Right atrium auricular region (tissue), 2 donors: ENCODE data around the gene ABHD14A. TPM values are rescaled to one million over a fixed set of nuclear protein-coding genes. Genes with fewer than 3 reads are reported as not detected.

Experiments used
- DNase-seq: peaks from one replicate; pipeline ENCODE4 v3.0.0-alpha.2; 2019; ENCODE audit warnings: low spot score
- H3K27ac ChIP-seq, 2 donors: fragments of 200-600 bp; sonication (generic); 1 replicate in 1 of 2; 2 replicates in 1 of 2; pipeline ENCODE4 v1.5.1; 2016 to 2019
- H3K27me3 ChIP-seq, 2 donors: fragments of 200-600 bp; sonication (generic); one replicate each; pipeline versions ENCODE4 v1.5.1 to v1.6.0; 2017 to 2019
- H3K36me3 ChIP-seq: fragments of 200-600 bp; sonication (generic); one replicate; pipeline ENCODE4 v1.5.1; 2016
- H3K4me1 ChIP-seq, 2 donors: fragments of 200-600 bp; sonication (generic); one replicate each; pipeline versions ENCODE4 v1.5.1 to v1.6.0; 2017 to 2019
- H3K4me3 ChIP-seq, 2 donors: fragments of 200-600 bp; sonication (generic); 1 replicate in 1 of 2; 2 replicates in 1 of 2; pipeline ENCODE4 v1.5.1; 2017 to 2019; ENCODE audit warnings: mild to moderate bottlenecking in 1 of 2, moderate library complexity in 1 of 2
- H3K9me3 ChIP-seq, 2 donors: fragments of 200-600 bp; sonication (generic); one replicate each; pipeline ENCODE4 v1.5.1; 2019
- total RNA-seq, 2 donors: library from RNA; depleted of rRNA; stranded (reverse); fragments of >200 nt; gene quantifications; one replicate each; pipeline ENCODE4 v1.1.0, GENCODE V29; 2016
- TF ChIP-seq, protein P1 (sequence below), 2 donors: fragments of 200-600 bp; sonication (generic); IDR thresholded peaks; one replicate each; pipeline ENCODE4 v1.5.1; 2019; ENCODE audit warnings: antibody characterized with exemption in 2 of 2

The ABHD14A gene
- total RNA-seq, 2 donors from 2014 or later = 21.0 to 31.3 TPM

DNA sequence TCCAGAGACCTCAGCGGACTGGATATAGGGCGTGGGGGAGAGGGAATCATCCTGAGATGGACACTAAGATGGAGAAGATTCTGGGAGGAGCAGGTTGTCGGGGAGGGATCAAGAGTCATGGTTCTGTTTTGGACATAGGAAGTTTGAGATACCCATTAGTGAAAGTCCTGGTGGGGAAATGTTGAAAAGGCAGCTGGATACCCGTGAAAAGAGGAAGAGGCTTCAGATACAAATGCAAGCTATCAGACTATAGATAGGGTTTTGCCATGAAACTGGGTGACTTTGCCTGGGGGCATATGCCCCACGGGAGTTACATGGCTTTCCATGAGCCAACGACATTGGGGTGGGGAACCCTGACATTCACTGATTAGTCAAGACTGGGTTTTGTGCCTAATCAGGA, 20.8 kb upstream of the ABHD14A start:
- Histone ChIP-seq H3K9me3 (no peaks in the 10 kb centered on the region), H3K4me1 (peaks cover 0 to 19% of the 10 kb centered on the region in 2 donors), H3K27ac (no peak overlapping the region), H3K27me3 (no peaks in the 10 kb centered on the region), H3K36me3 (peaks cover 21% of the 10 kb centered on the region), H3K4me3 (no peak overlapping the region)
- TF ChIP-seq, protein P1, sequence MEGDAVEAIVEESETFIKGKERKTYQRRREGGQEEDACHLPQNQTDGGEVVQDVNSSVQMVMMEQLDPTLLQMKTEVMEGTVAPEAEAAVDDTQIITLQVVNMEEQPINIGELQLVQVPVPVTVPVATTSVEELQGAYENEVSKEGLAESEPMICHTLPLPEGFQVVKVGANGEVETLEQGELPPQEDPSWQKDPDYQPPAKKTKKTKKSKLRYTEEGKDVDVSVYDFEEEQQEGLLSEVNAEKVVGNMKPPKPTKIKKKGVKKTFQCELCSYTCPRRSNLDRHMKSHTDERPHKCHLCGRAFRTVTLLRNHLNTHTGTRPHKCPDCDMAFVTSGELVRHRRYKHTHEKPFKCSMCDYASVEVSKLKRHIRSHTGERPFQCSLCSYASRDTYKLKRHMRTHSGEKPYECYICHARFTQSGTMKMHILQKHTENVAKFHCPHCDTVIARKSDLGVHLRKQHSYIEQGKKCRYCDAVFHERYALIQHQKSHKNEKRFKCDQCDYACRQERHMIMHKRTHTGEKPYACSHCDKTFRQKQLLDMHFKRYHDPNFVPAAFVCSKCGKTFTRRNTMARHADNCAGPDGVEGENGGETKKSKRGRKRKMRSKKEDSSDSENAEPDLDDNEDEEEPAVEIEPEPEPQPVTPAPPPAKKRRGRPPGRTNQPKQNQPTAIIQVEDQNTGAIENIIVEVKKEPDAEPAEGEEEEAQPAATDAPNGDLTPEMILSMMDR (IDR thresholded peaks at IDR 0.05) = no peak
- no peak for DNase-seq

DNA sequence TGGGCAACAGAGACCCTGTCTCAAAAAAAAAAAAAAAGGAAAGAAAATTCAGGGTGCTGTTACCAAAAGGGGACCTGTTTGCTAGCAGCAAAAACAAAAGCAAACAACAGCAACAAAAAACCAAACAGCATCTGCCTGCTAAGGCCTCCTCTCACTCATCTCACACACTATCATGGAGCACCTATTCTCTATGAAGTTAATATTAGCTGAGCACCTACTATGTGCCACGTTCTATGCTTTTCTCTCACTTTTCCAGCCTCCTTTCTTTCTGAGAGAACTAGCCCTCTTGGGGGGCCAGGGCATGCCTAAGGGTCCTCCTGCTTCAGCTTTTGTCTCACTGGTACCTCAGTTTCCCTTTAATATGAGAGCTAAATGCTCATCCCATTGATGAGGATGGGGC, 20.2 kb upstream of the ABHD14A start:
- Histone ChIP-seq H3K27me3 (no peaks in the 10 kb centered on the region), H3K4me3 (no peak overlapping the region), H3K36me3 (peaks cover 27% of the 10 kb centered on the region), H3K4me1 (peaks cover 0 to 19% of the 10 kb centered on the region in 2 donors), H3K9me3 (no peaks in the 10 kb centered on the region), H3K27ac (no peak overlapping the region)
- no peak for DNase-seq
- TF ChIP-seq, protein P1 (IDR thresholded peaks at IDR 0.05) = no peak

DNA sequence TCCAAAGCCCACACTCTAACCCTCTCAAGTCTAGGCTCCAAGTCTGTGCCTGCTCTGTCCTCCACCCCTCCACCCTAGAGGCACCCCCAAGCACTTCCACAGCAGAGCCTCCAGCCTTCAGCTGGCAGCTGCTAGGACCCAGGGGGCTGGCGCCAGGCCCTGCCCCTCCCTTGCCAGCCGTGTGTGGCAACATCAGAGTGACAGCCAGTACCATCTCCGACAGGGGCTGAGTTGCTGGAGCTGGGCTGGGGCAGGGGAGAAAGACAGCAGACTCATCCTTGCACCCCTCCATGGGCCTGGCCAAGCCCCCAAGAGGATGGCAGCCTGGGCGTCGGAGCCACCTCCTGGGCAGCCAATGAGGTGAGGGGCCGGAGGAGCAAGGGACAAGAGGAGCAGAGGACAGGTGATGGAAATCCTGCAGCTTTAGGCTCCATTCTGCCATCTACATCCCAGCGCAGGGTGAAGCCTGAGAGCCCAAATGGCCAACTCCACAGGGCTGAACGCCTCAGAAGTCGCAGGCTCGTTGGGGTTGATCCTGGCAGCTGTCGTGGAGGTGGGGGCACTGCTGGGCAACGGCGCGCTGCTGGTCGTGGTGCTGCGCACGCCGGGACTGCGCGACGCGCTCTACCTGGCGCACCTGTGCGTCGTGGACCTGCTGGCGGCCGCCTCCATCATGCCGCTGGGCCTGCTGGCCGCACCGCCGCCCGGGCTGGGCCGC, 19.5 kb upstream of the ABHD14A start, which contains the start of gene GPR62:
GPR62 (plus strand) TSS at position 207 of the 718 bp plus-strand sequence; CDS start at position 479, 272 bp downstream.
- peaks cover 31% of the 10 kb centered on the region for H3K36me3 ChIP-seq
- no peaks in the 10 kb centered on the region for H3K27me3 ChIP-seq
- TF ChIP-seq, protein P1 (IDR thresholded peaks at IDR 0.05) = no peak
- H3K27ac ChIP-seq = peak within 1 kb of the TSS; percentile 71 to 76
- H3K4me3 ChIP-seq = peak within 1 kb of the TSS; percentile 18 to 48
- H3K4me1 ChIP-seq = peaks cover 0 to 19% of the 10 kb centered on the region in 2 donors
- H3K9me3 ChIP-seq = no peaks in the 10 kb centered on the region
- no peak for DNase-seq

GRCh38 chr3:51955893-51956770, 18.7 kb upstream of the ABHD14A start:
- H3K27me3 ChIP-seq = no peaks in the 10 kb centered on the region
- peaks cover 39% of the 10 kb centered on the region for H3K36me3 ChIP-seq
- H3K4me3 ChIP-seq = peak overlapping the region; percentile 18 to 48
- TF ChIP-seq, protein P1 (IDR thresholded peaks at IDR 0.05) = peak; percentile 38 to 52
- DNase-seq = no peak
- peak overlapping the region; percentile 71 to 76 for H3K27ac ChIP-seq
- H3K4me1 ChIP-seq = peaks cover 0 to 22% of the 10 kb centered on the region in 2 donors
- H3K9me3 ChIP-seq = no peaks in the 10 kb centered on the region

DNA sequence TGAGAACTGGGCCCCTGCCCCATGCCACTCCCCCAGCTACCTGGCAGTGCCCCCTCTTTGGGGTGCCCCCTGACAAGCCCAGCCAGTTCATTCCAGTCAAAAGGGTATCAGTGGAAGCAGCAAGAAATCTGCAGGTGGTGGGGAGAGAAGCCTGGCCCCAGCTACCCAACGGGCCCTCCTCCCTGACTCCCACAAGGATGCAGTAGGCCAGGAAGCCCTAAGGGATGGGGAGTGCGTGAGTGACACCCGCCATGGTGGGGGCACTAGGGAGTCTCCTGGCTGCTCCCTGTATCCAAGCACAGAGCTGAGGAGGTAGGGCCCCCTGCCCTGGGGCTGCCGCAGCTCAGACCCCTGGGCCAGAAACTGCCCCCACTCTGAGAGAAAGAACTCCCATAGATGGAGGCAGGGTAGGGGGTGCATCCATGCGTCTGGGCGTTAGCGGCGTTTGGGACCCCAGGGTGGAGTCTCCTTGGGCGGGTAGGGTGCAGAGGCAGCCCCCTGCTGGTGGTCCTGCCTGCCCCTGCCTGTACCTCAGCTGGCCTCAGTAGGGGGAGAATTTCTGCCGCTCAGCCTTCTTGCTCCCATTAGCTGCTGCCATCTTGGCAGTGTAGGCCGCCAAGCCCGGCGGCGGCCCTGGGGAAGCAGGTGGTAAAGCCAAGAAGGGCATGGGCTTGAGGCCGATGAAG, 17.2 kb upstream of the ABHD14A start:
- Histone ChIP-seq H3K36me3 (peaks cover 39% of the 10 kb centered on the region), H3K27me3 (no peaks in the 10 kb centered on the region), H3K27ac (no peak overlapping the region), H3K4me1 (peaks cover 0 to 38% of the 10 kb centered on the region in 2 donors), H3K4me3 (no peak overlapping the region), H3K9me3 (no peaks in the 10 kb centered on the region)
- TF ChIP-seq, protein P1 (IDR thresholded peaks at IDR 0.05) = no peak
- DNase-seq = no peak
